ENCODE measurements around the gene SESTD1. TPM values are rescaled to one million over a fixed set of nuclear protein-coding genes. Genes with fewer than 3 reads are reported as not detected.

SESTD1 gene
- total and polyA plus RNA-seq, 9 of the 15 experiments (the other 6 are each of a cell fraction or from before 2014, with no cell fraction given) = 0.32 to 5.6 (median 2.1) TPM

DNA sequence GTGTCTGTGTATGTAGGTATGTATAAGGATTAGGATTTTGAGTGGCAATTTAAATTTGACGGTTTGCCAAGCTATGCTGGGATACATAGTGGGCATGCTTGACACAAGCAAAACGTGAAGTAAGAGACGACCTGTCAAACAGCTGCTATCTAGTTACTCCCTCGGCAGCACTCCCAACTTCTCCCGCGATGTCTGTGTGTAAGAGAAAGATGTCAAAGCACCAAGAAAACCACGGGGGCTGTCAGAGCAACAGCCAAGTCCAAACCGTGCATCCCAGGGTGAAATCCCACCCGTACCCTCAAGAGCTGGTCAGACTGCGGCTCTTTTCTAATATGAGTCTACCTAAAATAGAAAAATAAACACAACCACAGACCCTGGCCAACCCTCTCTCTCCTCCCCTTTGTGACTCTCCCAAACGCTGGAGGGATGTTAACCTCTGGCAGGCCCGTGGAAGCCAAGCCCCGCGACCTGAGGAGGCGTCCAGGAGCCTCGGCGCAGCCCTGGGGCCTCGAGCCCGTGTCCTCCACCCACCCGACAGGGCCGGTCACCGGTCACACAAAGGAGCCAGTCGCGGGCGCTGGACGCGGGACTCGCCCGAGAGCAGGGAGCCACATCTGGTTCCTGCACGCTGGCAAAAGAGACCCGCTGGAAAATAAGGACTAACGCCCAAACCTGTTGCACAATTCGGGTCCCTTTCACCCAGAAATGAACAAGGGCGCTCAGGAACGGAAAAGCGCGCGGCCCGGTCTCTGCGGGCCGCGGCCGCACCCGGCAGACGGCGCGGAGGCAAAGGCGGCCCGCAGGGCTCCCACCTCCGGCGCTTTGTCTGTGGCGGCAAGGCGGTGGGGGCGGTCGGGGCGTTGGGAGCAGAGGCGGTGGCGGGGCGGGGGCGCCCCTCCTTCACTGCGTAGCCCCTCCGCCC is 925 bp downstream of the SESTD1 start (continued):
- peak; percentile 45 for TF ChIP-seq RBFOX2 (IDR thresholded peaks at IDR 0.05; ENCODE audit: low read depth, low read length)
- TF ChIP-seq GMEB1 (CRISPR knock-in tag; IDR thresholded peaks at IDR 0.05) = no peak
- peak; percentile 63 for TF ChIP-seq CHD1 (IDR thresholded peaks at IDR 0.05; ENCODE audit: low read length)
- TF ChIP-seq TFAP4 (CRISPR knock-in tag; IDR thresholded peaks at IDR 0.05; ENCODE audit: borderline replicate concordance) = peak; percentile 31; the same call in 1 of the 2 replicates
- TF ChIP-seq, protein P1, sequence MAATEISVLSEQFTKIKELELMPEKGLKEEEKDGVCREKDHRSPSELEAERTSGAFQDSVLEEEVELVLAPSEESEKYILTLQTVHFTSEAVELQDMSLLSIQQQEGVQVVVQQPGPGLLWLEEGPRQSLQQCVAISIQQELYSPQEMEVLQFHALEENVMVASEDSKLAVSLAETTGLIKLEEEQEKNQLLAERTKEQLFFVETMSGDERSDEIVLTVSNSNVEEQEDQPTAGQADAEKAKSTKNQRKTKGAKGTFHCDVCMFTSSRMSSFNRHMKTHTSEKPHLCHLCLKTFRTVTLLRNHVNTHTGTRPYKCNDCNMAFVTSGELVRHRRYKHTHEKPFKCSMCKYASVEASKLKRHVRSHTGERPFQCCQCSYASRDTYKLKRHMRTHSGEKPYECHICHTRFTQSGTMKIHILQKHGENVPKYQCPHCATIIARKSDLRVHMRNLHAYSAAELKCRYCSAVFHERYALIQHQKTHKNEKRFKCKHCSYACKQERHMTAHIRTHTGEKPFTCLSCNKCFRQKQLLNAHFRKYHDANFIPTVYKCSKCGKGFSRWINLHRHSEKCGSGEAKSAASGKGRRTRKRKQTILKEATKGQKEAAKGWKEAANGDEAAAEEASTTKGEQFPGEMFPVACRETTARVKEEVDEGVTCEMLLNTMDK (IDR thresholded peaks at IDR 0.05; ENCODE audit: borderline replicate concordance, insufficient read depth, low read depth, low read length, poor library complexity, severe bottlenecking) = no peak

Measured in K562 (cell line).